ENCODE measurements around the gene IQGAP2.
"Not testable (repeated sequence)": the region's sequence is repeated elsewhere in the genome, so short reads cannot be mapped to it uniquely, and the experiment has no call there.

The IQGAP2 gene

DNA sequence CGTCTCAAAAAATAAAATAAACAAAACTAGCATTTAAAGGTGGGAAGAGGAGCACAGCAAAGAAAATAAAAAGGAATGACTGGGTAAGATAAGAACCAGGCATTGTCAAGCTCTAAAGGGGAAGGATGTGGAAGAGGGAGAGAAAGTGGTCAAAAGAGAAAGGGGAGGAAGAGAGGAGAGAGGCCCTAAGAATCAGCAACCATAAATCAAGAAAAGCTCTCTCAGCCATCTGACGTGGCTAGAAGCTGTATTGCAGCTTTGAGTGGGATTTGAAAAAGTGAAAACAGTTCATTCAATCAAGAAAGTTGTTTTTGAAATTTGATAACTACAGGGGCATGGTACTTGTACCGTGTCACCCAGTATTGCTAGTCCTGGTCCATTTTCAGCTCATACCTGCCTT is 267.4 kb downstream of the IQGAP2 start:
- no peak for DNase-seq

DNA sequence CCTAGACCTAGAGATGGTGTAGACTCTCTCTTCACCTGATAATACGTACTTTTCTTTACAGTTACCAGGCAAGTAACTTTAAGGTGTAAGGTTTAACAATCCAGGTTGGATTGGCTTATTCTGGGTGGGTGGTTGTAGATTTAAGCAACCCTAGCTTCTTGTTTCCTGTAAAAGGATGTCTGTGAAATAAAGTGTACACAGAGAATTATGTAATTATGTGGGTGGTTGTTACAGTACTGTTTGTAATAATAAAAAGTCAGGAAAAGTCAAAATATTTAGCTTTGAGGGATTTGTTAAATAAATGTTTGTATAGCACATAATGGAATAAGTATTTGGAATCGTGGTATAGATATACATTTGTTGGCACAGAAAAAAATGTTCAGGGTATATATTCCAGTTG is 269.2 kb downstream of the IQGAP2 start:
- no peak for DNase-seq

DNA sequence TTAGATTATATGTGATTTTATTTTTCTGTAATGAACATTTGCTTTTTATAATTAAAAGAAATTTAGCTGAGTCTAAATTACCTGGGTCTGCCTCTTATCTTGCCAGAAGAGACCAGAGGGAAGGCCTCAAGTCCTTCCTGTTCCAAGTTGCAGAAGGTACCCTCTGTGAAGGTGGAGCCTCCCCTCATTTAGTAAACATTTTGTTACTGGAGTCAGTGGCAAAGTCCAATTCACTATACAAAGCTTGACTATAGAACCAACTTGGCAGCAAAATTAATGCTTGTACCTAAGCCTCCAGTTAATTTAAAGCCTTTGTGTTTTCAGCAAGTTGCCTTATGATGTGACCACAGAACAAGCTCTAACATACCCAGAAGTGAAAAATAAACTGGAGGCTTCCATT is 270.0 kb downstream of the IQGAP2 start:
- DNase-seq = no peak

DNA sequence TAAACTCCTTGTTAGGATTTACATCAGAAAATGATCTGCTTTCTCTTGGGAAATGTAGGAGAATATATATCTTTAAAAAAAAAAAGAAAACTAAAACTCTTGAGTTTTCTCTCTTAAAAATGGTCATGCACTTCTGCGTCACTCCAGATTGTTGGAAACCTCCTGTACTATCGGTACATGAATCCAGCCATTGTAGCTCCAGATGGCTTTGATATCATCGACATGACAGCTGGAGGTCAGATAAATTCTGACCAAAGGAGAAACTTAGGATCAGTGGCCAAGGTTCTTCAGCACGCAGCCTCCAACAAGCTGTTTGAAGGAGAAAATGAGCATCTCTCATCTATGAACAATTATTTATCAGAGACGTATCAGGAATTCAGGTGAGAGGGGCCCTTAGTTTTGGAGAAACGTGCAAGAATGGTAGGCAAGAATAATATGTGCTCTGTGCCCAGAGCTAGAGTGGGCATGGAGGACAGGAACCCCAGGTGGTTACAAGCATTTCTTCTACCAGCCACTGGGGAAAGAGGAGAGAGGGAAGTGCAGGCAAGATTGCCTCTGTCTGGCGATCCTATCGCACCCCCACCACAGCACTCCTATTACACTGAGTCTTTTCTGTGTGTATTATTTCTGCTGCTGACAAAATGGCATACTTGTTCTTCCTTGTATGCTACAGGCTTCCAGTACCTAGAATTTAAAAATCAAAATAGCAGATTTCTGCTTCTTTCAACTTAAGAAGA is 271.4 kb downstream of the IQGAP2 start:
- DNase-seq = peak; percentile 4 to 29

DNA sequence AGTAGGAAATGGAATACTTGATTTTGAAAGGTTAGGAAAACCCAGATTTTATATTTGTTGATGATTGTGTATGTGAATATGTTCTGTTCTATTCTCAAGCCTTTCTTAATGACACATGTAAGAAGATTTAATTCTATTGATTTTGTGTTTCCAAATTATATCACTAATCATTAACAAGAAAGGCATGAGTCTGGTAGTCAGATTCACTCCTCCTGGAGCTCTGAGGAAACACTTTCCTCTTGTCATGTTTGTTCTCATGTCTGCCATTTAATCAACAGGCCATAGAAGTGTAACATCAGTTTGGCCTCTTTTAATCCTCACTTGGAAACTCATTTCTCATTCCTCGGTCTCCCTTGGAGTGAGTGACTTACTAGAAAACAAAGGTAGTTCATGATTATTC is 272.3 kb downstream of the IQGAP2 start:
- DNase-seq = no peak

DNA sequence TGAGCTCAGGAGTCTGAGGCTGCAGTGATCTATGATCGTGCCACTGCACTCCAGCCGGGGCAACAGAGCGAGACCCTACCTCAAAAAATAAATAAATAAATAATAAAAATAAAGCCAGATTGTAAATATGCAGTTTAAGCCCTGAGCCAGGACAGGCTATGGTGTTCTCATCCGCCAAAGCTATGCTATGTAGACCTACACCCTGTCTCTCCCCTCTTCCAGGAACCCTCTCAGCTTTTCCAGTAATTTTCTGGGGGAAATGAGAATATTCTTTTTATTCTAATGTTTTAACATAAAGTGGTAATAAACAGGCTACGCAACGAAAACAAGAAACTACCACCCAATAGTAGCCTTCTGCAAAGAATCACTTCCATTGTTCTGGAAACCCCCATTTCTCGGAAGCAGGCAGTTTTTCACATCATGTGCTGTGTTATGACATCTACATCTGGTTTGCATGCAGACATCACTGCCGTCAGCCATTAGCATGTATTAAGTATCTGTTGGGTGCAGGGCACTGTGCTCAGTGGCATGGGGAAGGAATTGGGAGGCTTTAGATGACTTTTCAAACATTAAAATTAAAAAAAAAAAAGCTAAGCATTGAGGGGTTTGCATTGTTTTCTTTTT is 274.9 kb downstream of the IQGAP2 start:
- DNase-seq = no peak

DNA sequence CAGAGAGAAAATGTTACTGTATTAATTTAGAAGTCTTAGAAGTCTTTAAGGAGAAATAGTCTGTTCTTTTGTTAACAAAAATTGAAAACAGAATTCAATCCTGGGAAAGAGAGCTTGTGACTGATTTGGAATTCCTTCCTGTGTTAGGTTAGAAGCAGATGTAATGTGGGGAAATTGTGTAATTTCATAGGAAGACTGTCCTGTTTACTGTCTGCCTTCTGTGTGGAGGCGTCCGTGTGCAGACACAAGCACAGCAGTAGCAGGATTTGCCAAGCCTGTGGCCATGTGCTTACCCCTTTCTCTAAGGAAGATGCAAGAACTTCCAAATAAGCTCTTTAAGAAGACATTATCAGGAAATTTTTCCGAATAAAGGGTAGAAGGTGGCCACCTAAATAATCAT is 276.1 kb downstream of the IQGAP2 start:
- DNase-seq = no peak

DNA sequence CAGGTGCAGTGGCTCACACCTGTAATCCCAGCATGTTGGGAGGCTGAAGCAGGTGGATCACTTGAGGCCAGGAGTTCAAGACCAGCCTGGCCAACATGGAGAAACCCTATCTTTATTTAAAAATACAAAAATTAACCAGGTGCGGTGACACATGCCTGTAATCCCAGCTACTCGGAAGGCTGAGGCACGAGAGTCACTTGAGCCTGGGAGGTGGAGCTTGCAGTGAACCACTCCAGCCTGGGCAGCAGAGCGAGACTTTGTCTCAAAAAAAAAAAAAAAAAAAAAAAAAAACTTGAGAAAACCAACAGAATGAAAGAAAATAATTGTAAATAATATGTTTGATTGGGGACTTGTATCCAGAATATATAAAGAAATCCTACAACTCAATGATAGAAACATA is 277.7 kb downstream of the IQGAP2 start:
- not testable (repeated sequence) for DNase-seq

DNA sequence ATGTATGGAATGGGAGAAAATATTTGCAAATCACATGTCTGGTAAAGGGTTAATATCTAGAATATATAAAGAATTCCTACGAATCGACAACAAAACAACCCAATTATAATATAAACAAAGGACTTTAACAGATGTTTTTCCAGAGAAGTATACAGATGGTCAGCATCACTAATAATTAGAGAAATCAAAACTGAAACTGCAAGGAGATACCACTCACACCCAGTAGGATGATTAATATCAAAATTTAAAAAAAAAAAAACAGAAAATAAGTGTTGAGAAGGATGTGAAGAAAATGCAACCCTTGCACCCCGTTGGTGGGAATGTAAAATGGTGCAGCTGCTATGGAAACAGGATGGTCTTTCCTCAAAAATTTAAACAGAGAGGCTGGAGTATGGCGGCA is 278.2 kb downstream of the IQGAP2 start:
- DNase-seq = no peak

DNA sequence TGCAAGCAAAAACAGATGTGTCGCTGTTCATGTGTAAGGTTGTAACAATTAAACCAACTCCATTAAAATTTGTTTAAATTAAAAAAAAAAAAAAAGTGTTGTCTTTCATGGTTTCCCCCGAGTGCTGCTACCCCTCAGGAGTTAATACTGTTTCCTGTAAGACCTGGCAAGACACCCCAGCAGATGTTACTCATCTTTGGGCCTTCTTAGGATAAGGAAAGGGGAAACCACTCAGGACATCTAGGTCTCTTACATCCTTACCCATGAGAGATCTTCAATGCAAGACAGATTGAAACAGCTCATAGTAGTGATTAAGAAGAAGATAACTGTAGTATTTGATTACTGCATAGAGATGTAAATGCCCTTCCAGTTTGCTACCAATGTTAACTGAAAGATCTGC is 279.3 kb downstream of the IQGAP2 start:
- DNase-seq = no peak

DNA sequence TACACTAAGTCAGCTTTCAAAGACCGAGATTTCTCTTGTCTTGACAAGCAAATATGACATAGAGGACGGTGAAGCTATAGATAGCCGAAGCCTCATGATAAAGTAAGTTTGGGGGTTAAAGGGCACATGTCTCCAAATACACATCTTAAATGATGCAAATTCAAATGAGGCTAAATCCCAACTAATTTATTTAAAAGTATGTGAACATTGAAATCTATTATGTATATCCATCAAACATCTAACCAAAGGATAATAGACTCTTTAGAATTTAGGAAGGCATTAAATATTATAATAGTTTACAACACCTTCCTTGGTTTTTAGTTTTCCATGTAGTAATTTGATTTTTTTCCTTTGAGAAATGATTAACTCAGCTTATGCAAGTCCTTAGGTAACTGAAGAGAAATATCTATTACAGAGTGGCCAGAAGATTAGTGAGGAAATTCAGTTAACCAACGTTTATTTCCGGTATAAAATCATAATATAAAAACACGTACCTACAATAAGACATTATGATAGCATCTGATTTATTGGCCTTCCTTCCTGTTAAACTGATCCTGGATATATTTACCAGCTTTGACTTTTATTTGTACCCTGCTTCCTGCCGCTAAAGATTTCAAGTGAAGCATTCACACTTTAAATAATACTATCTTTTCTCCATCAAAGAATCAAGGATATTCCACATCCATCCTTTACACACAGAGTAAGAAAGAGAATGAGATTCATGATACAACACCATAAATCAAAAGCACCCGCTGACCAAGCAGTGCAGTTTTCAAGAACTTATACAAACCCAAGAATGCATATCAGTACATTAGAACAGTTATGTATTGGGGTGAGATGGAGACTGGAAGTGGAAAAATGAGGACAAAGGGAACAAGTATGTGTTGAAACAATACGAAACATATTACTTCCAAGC is 281.0 kb downstream of the IQGAP2 start:
- no peak for DNase-seq

DNA sequence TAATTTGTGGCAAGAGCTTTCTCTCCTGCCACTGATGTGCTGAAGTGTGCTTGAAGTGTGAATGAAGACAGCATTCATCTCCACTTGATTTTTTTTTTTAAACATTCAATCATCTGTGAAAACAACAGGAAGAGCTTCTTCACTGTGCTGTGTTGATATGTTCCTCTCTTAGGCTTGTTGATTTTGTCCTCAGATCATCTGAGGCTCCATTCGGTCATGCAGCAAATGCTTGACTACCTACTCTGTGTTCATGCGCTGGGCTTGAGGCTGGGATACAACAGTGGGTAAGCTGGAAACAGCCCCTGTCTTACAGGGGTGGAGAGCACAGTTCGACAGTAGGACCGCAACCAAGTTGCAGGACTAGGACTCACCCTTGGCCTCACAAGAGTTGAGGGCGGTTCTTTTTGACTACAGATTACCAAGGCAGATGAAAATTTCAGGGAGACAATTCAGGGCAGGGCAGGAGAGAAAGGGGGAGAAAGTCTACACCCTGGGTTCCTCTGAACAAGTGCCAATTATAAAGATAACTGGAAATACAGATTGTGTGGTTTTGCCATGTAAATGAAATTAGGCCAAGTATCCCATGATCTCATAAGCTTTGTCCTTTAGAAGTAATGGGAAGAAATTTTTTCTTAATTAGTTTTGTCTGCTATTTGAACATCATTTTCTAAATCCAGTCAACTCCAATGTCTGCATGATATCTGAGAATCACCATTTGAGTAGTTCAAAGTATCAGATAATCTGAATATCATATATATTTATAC is 281.9 kb downstream of the IQGAP2 start:
- no peak for DNase-seq

DNA sequence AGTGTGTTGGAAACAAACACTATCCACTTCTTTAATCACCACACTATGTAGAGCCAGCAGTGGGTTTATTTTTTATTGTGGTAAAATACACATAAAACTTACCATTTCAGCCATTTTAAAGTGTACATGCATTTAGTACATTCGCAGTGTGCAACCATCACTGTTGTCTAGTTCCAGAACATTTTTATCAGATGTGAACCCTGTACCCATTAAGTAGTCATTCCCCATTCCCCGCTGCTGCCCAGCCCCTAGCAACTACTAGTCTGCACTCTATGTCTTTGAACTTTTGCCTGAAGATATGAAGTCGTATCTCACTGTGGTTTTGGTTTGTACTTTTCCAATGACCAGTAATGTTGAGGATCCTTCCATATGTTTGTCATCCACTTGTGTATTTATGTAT is 282.6 kb downstream of the IQGAP2 start:
- DNase-seq = no peak

DNA sequence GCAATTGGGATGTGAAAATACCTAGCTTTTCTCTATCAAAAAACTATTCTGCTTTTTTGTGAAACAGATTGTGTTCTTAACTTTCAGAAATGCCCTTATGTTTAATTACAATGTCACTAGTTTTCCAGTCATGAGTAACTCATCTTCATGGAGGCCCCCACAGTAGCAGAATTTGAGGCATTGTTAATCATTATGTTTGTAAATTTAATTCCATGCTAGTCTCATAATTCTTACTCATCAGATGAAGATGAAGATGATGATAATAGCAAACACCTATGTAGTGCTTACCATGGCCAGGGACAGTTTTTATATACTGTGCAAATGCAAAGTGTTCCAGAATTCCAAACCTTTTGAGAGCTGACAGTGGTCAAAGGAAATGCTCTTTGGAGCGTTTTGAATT is 285.1 kb downstream of the IQGAP2 start:
- DNase-seq = no peak

DNA sequence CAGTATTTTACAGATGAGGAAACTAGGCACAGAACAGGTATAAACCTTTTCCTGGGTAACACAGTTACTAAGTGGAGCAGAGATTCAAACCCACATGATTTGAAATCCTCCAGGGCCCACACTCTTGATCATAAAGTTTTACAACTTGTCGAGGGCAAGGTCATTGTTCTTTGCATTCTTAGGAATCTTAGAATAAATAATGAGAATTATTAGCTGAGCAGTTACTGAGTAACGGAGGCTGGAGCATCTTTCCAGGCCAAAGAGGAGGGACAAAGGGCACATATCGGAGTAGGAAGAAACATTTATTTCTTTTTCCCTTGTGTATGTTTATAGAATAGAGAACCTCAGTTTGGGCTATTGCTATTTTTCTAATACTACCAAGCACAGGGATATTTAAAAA is 285.8 kb downstream of the IQGAP2 start:
- no peak for DNase-seq

DNA sequence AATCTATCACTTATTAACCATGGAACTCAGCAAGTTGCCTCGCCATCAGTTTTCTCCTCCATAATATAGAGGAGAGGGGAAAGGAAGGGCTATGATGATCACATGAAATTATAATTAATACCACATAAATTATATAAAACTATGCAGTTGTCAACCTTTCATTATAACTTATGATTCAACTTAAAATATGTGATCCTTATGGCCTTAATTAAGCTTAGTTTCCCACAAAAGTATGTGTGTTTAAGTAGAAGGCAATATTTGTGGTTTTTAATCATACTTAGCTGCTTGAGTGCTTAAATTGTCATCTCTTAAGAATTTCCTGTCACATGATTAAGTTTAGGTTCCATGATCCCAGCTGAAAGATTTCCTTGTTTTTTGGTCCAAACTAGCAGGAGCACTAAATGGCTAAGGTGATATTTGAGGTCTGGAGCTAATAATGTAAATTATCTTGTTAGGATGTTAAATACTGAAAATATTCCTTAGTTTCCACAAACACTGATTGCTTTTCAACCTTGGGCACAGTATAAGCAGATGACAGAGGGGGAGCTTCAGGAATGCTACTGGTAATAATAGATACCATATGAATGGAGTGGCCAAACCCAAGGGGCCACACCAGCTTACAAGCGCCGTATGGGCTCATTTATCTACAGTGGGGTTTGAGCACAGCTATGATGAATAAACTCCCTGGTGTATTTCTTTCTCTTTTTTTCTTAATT is 286.4 kb downstream of the IQGAP2 start:
- no peak for DNase-seq

DNA sequence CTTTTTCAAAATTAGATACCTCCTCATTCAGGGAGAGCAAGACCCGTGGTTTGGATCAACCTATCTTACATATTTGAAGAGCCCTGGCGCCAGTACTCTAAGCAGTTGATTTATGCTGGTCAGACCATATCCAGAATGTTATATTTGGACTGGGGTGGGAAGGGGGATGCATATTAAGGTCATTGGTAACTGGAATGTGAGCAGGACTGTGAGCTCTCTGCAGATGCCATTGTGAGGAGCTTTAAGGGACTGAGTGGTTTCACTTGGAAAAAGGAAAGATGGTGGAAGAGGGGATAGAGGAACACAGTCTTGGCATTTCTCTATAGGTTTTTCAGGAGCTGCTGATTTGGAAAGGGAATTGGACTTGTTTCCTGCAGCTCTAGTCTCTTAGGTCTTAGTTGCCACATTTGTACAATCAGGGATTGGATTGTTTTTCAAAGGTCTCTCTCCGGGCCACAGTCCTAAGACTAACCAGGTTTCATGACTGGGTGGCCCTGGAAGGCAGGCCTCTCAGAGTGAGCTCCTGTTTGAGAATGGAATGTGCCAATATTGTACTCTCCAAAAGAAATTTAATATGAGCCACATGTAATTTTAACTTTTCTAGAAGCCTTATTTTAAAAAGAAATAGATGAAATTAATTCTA is 287.1 kb downstream of the IQGAP2 start:
- no peak for DNase-seq

DNA sequence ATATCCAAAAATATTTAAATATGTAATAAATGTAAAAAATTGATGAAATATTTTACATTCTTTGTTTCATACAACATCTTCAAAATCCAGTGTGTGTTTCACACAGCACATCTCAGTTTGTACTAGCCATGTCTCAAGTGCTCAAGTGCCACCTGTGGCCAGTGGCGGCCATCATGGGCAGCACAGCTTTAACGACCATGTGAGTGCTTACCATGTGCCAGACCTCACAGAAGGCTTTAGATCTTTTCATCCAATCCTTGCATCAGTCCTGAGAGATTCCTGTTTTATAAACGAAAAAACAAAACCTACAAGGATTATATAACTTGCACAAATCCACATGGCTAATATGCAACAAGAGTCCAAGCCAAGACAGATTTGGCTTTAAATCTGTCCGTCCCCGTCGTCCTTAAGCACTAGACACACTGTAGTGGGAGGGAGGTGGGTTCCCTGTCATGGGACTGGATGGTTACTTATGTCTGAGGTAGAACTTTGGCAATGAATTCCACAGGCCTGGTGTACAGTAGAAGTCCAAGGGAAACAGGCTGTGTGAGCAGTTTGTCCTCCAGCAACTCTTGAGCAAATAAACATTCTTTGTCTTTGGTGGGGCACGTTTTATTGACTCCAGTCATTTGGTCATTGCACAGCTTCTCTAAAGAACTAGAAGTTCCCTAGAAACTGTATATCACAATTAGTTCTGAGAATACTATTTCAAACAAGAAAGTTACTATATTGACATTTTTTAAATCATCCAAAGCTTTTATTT is 287.8 kb downstream of the IQGAP2 start:
- DNase-seq = no peak

DNA sequence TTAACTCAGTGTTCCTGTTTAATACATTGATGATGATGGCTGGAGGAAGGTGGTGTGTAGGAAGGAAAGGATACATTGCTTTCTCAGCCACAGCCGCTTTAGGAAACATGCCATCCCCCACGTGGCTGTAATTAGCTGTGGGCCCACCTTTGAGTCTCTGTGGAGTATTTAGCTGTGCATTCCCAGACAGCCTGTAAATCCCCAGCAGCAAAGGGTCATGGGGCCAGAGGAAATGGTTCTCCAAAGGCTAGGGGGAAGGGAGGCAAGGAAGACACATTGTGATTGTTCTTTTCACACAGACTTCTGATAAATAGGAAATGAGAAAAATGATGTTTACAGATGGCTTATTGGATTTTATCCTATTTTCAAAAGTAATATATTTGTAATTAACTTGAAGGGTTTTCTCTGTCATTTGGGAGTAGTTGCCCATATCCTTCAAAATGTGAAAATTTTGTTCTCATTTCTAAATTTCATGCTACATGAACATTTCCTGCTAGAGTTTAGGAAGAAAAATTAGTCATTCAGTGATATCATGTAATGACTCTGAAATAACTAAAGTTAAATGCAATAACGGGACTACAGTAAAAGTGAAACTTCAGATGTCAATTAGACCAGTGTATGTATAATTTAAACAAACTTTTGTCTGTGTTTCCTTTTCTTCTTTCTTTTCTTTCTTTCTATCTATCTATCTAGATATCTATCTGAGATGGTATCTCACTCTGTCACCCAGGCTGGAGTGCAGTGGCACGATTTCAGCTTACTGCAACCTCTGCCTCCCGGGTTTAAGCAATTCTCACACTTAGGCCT is 288.6 kb downstream of the IQGAP2 start:
- DNase-seq = no peak

DNA sequence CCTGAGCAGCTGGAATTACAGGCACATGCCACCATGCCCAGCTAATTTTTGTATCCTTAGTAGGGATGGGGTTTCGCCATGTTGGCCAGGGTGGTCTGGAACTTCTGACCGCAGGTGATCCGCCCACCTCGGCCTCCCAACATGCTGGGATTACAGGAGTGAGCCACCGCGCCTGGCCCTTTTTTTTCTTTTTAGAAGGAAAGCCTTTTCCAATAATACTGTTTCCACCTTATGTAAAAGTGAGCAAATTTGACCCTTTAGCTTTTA is 289.1 kb downstream of the IQGAP2 start:
- DNase-seq = no peak

DNA sequence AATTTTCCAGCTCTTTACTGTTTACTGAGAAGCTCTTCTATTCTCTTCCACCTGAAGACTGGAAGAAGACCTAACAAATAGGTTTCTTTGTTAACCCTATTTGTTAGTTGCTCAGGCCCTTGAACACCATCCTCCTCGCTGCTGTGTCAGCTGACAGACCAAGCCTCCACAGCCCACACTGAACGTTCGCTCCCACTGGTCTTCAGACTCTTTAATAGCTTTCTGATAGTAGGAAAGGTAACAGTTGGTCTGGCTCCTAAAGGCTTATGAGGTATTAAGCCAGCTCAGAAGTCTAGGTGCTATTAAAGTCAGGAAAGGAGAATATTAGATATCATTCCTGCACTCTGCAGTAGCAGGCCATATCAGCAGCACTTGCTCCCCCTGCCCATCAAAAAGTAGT is 289.6 kb downstream of the IQGAP2 start:
- DNase-seq = no peak

All from Kasumi-1 (cell line).